Heart right ventricle (tissue), 16 donors: ENCODE measurements around the gene KLHL14. TPM values are rescaled to one million over a fixed set of nuclear protein-coding genes. Genes with fewer than 3 reads are reported as not detected.
A peak's percentile ranks its signal among the peaks of the same experiment; 100 is the strongest.

Experiments
- ATAC-seq, 8 donors: fragments of 200-7000 bp; cut with Tn5 transposase; one replicate each; pipeline ENCODE4 v1.9.1; 2020; ENCODE audit warnings: mild to moderate bottlenecking in 8 of 8, moderate library complexity in 8 of 8, moderate number of reproducible peaks in 1 of 8
- DNase-seq, 2 donors: peaks; one replicate each; pipeline ENCODE4 v3.0.0-alpha.2; 2020
- H3K27ac ChIP-seq, 10 donors: fragments of 200-600 bp; sonication (generic) in 2 of 10; one replicate each; pipeline versions ENCODE4 v1.5.0 to v1.8.0; 2020 to 2022; ENCODE audit warnings: mild to moderate bottlenecking in 3 of 10
- H3K27me3 ChIP-seq, 7 donors: fragments of 200-600 bp; one replicate each; pipeline ENCODE4 v1.8.0; 2021 to 2022; ENCODE audit warnings: mild to moderate bottlenecking in 2 of 7
- H3K36me3 ChIP-seq, 9 donors: fragments of 200-600 bp; sonication (generic) in 1 of 9; one replicate each; pipeline versions ENCODE4 v1.5.0 to v1.8.0; 2020 to 2022; ENCODE audit warnings: mild to moderate bottlenecking in 2 of 9
- H3K4me1 ChIP-seq, 9 donors: fragments of 200-600 bp; sonication (generic) in 1 of 9; one replicate each; pipeline versions ENCODE4 v1.5.0 to v1.8.0; 2020 to 2022; ENCODE audit warnings: mild to moderate bottlenecking in 4 of 9
- H3K4me3 ChIP-seq, 10 donors: fragments of 200-600 bp; sonication (generic) in 2 of 10; one replicate each; pipeline versions ENCODE4 v1.5.0 to v1.8.0; 2020 to 2022; ENCODE audit warnings: mild to moderate bottlenecking in 7 of 10, moderate library complexity in 2 of 10
- H3K9me3 ChIP-seq, 11 donors: fragments of 200-600 bp in 10 of 11; sonication (generic) in 2 of 11; one replicate each; pipeline versions ENCODE4 v1.5.0 to v1.8.0; 2013 to 2022; ENCODE audit warnings: mild to moderate bottlenecking in 2 of 11, control low read depth in 1 of 11, moderate library complexity in 1 of 11
- WGBS, 2 donors: extraction: QIAGEN DNeasy Blood & Tissue Kit; methylation state at CpG; one replicate each; pipeline ENCODE4 v1.1.7; 2013; ENCODE audit warnings: inconsistent platforms in 1 of 2; 5-methylcytosine and 5-hydroxymethylcytosine counted together
- intact Hi-C, 10 donors: fragments of 100-400 bp; cut with DNase I; formaldehyde crosslinking; loops; one replicate each; pipeline versions ENCODE4 v1.11.1 to v1.14.2; 2022
- polyA plus RNA-seq, 2 donors: library from polyadenylated mRNA; stranded (reverse); fragments of 200-250 nt; gene quantifications; one replicate each; pipeline ENCODE4 v1.2.3, GENCODE V29; 2013
- total RNA-seq, 10 donors: library from RNA; stranded (reverse); fragmentation: NEBNext Ultra II Directional in 3 of 10; extraction: Animal tissue kit (Norgen Biotek cat#: 25700) in 3 of 10; gene quantifications; one replicate each; pipeline versions ENCODE4 v1.2.1 to v1.2.4, GENCODE V29; 2021 to 2023
- TF ChIP-seq, protein P1 (sequence below), 9 donors: fragments of 200-600 bp; sonication (generic) in 2 of 9; IDR thresholded peaks; one replicate each; pipeline versions ENCODE4 v1.5.0 to v1.8.0; 2021 to 2022; ENCODE audit warnings: antibody characterized with exemption in 9 of 9, mild to moderate bottlenecking in 5 of 9, moderate library complexity in 1 of 9
- donor health status: Arrhythmogenic right ventricular cardiomyopathy.
- donor health status: ischemic (EF 13 %, LVEDD 7.1; RV severe dilation, severe dysfunction).
- donor health status: healthy with polysubstance abuse.
- donor health status: DM: no; HTN: yes; CAD: no.
- donor health status: DM: no; HTN: no; CAD: no.
- donor health status: ischemic (EF 25% LVEDD 6.9; RV normal size, moderate dysfunction).
- donor health status: ischemic (EF 25% LVEDD 5.7; RV mildly dilated, moderate dysfunction).
- donor health status: healthy.
- donor health status: DM: yes; HTN: yes; CAD: no.
- donor health status: Ischemic cardiomyopathy.
- donor health status: ischemic (EF 35%, LVEDD 5.7; RV mildly dilated, moderate dysfunction).
- donor health status: nonischemic (EF 11% LVEDD 7.7; RV severe dilation, severe dysfunction).
- donor health status: DM: yes; HTN: yes; CAD: no.
- donor health status: PGD.
- donor health status: ischemic (EF 29% LVEDD 5.4; RV normal size, mild dysfunction).
- donor health status: nonischemic (EF 23%, LVEDD 6.1; RV moderate dilation, normal function).

Gene KLHL14
- total and polyA plus RNA-seq, 12 donors = 0.04 to 0.28 (median 0.12) TPM; not detected in 5

DNA sequence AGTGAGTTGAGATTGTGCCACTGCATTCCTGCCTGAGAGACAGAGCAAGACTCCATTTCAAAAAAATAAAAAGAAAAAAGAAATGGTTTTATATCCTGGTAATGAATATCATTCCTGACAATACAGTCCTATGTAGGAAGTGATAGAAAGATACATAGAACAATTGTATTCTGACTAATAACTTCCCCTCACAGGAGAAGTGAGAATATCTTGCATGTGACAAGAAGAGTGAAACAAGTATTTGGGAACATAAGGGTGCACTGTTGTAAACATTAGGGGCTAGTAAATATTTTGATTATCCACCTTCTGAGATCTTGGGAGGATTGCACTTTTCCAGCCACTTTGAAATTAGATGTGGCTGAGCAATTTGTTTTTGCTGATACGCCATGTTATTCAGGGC is 40.7 kb downstream of the KLHL14 start:
- Histone ChIP-seq H3K27me3 (no peaks in the 10 kb centered on the region), H3K4me1 (no peaks in the 10 kb centered on the region), H3K4me3 (no peak overlapping the region), H3K27ac (no peak overlapping the region), H3K36me3 (no peaks in the 10 kb centered on the region), H3K9me3 (peaks cover 0 to 9% (median 0%) of the 10 kb centered on the region in 11 donors)
- TF ChIP-seq, protein P1, sequence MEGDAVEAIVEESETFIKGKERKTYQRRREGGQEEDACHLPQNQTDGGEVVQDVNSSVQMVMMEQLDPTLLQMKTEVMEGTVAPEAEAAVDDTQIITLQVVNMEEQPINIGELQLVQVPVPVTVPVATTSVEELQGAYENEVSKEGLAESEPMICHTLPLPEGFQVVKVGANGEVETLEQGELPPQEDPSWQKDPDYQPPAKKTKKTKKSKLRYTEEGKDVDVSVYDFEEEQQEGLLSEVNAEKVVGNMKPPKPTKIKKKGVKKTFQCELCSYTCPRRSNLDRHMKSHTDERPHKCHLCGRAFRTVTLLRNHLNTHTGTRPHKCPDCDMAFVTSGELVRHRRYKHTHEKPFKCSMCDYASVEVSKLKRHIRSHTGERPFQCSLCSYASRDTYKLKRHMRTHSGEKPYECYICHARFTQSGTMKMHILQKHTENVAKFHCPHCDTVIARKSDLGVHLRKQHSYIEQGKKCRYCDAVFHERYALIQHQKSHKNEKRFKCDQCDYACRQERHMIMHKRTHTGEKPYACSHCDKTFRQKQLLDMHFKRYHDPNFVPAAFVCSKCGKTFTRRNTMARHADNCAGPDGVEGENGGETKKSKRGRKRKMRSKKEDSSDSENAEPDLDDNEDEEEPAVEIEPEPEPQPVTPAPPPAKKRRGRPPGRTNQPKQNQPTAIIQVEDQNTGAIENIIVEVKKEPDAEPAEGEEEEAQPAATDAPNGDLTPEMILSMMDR (IDR thresholded peaks at IDR 0.05) = no peak
- DNase-seq (no peak), ATAC-seq (no peak)
- WGBS, 2 donors = 96 to 97% methylated on average over 1 of the region's 1 CpG
- intact Hi-C loops = loop anchor here in 2 of 10 donors (5.0 to 10.0 kb wide), 2 partner anchors 40 to 193 kb away; partner anchors contain the start of gene KLHL14 (in 1 of the 2)

DNA sequence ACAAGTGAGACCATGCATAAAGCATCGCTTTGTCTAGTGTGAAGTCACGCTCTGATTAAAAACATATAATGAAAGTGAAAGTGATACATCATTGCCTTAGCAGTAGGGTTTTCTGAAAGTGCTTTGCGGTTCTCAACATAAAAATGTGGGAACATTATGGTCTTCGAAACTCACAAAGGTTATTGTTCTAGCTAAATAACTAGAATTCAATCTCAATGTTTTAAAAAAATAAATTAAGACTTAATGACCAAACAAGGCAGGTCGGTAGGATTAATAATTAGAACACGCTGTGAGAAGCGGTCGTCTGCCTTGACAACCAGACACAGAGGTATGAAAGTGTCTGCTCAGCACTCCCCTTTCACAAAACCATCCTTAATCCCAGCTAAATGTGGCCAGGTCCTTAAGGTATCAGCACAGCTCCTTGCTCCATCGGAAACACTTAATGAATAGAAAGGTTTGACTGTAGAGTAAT is 42.2 kb downstream of the KLHL14 start:
- 66 to 74% methylated on average over 9 of the region's 9 CpGs for WGBS, 2 donors
- ATAC-seq (no peak), DNase-seq (no peak)
- Histone ChIP-seq H3K27me3 (no peaks in the 10 kb centered on the region), H3K9me3 (peaks cover 0 to 9% (median 0%) of the 10 kb centered on the region in 11 donors), H3K4me1 (no peaks in the 10 kb centered on the region), H3K27ac (peak overlapping the region in 1 of 10 donors; percentile 37), H3K36me3 (no peaks in the 10 kb centered on the region), H3K4me3 (peak overlapping the region in 6 of 10 donors; percentile 19 to 45 (median 31))
- TF ChIP-seq, protein P1 (IDR thresholded peaks at IDR 0.05) = no peak
- intact Hi-C loops = loop anchor here in 2 of 10 donors (5.0 to 10.0 kb wide), 2 partner anchors 42 to 194 kb away; partner anchors contain the start of gene KLHL14 (in 1 of the 2)

- no peak for DNase-seq
- Histone ChIP-seq H3K36me3 (no peaks in the 10 kb centered on the region), H3K27ac (peak overlapping the region in 1 of 10 donors; percentile 37), H3K9me3 (peaks cover 0 to 9% (median 0%) of the 10 kb centered on the region in 11 donors), H3K4me3 (peak overlapping the region in 6 of 10 donors; percentile 19 to 45 (median 31)), H3K4me1 (no peaks in the 10 kb centered on the region), H3K27me3 (no peaks in the 10 kb centered on the region)
- TF ChIP-seq, protein P1 (IDR thresholded peaks at IDR 0.05) = no peak
- WGBS, 2 donors = 54 to 70% methylated on average over 2 of the region's 2 CpGs
- ATAC-seq = no peak
- intact Hi-C loops = loop anchor here in 2 of 10 donors (5.0 to 10.0 kb wide), 2 partner anchors 42 to 195 kb away; partner anchors contain the start of gene KLHL14 (in 1 of the 2)
These were observed 42.8 kb downstream of the KLHL14 start for GRCh38 chr18:32730068-32730467.

DNA sequence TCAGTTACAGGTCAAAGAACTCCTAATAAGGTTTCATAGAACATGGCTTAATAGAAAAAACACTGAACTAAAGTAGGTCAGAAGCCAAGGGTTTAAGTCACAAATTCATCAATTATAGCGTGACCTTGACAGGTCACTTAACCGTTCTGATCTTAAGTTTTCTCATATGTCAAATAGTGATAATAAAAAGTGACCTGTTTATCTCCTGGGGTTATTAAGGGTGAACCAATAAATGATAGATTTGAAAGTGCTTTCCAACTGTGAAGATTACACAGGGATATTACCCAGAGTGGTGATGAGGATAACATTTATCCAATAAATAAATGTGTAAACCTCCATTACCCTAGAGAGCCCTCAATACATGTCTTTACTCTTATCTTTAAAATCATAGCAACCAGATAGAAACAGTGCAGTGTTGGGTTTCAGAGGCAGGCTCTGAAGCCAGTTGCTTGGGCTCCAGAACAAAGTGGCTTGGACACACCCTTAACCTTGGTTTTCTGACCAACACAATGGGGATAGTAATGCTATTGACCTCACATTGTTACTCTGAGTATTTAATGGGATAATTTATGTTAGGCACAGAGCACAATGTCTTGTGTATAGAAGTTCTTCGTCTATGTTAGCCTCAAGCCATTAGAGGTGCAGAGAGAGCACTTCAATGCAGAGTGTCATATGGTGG is 48.6 kb downstream of the KLHL14 start:
- Histone ChIP-seq H3K9me3 (no peaks in the 10 kb centered on the region), H3K4me1 (no peaks in the 10 kb centered on the region), H3K36me3 (no peaks in the 10 kb centered on the region), H3K27ac (no peak overlapping the region), H3K27me3 (no peaks in the 10 kb centered on the region), H3K4me3 (no peak overlapping the region)
- intact Hi-C loops = no loop called here
- TF ChIP-seq, protein P1 (IDR thresholded peaks at IDR 0.05) = no peak
- no peak for ATAC-seq
- WGBS, 2 donors = 67 to 76% methylated on average over 3 of the region's 3 CpGs
- DNase-seq = no peak
